ENCODE measurements around the gene UBE2QL1.

DNA sequence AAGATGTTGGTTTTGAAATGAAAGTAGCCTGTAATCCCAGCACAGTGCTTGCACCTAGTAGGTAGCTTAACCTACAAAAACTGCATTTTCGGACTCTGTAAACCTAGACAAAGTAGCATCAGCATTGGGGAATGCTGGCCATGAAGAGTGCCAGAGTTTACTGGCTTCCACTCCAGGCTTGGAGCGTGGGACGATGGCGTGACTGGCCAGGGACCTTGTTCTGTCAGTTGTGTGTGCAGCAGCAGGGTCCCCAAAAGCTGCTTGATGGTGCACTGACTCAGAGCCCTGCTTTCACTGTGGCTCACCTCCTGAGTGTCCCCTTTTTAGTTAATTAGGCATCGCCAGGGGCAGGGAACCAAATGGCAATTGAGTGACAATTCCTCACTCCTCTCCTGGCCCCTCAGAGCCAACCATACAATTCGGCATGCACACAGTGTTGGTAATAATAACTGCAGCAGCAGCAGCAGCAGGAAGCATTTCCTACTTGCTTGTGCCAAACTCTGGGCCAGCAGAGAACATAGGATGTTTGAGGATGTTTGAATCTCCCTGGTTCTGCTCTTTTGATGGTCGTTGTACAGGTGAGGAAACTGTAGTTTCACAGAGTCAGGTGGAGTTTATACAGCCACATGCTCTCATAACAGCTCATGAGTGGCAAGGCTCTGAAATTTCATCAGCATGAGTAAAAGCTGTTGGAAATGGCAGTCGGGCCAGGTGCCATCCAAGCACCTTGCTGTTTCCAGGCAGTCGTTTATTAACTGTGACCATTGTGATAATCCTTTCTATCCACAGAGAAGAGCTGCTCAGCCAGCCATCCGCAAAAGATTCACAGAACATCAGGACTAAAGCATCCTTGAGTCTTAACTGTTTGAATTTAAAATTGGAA is 4.2 kb downstream of the UBE2QL1 start:
- TF ChIP-seq CTCF (IDR thresholded peaks at IDR 0.05) = no peak
- no peak for TF ChIP-seq POLR2A (IDR thresholded peaks at IDR 0.05)
- no peak for TF ChIP-seq POLR2AphosphoS5 (IDR thresholded peaks at IDR 0.05)
